ENCODE data around the gene ELAPOR2.
"Not testable (repeated sequence)": the region's sequence is repeated elsewhere in the genome, so short reads cannot be mapped to it uniquely, and the experiment has no call there.

DNA sequence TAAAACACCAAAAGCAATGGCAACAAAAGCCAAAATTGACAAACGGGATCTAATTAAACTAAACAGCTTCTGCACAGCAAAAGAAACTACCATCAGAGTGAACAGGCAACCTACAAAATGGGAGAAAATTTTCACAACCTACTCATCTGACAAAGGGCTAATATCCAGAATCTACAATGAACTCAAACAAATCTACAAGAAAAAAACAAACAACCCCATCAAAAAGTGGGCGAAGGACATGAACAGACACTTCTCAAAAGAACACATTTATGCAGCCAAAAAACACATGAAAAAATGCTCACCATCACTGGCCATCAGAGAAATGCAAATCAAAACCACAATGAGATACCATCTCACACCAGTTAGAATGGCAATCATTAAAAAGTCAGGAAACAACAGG is 14.7 kb downstream of the ELAPOR2 start:
- TF ChIP-seq POLR2A (IDR thresholded peaks at IDR 0.05; ENCODE audit: low read depth, low read length); POLR2AphosphoS5 (IDR thresholded peaks at IDR 0.05; ENCODE audit: low read depth, low read length); TAF1 (IDR thresholded peaks at IDR 0.05; ENCODE audit: borderline replicate concordance, low read depth, low read length): not testable (repeated sequence)
